ENCODE measurements around the gene HOXA5. TPM values are rescaled to one million over a fixed set of nuclear protein-coding genes. Genes with fewer than 3 reads are reported as not detected.

HOXA5 gene
- total RNA-seq, 1 donor from 2014 or later = not detected

- DNase-seq = no peak
Observed at GRCh38 chr7:27117887-27118491, 25.5 kb downstream of the HOXA5 start.

DNA sequence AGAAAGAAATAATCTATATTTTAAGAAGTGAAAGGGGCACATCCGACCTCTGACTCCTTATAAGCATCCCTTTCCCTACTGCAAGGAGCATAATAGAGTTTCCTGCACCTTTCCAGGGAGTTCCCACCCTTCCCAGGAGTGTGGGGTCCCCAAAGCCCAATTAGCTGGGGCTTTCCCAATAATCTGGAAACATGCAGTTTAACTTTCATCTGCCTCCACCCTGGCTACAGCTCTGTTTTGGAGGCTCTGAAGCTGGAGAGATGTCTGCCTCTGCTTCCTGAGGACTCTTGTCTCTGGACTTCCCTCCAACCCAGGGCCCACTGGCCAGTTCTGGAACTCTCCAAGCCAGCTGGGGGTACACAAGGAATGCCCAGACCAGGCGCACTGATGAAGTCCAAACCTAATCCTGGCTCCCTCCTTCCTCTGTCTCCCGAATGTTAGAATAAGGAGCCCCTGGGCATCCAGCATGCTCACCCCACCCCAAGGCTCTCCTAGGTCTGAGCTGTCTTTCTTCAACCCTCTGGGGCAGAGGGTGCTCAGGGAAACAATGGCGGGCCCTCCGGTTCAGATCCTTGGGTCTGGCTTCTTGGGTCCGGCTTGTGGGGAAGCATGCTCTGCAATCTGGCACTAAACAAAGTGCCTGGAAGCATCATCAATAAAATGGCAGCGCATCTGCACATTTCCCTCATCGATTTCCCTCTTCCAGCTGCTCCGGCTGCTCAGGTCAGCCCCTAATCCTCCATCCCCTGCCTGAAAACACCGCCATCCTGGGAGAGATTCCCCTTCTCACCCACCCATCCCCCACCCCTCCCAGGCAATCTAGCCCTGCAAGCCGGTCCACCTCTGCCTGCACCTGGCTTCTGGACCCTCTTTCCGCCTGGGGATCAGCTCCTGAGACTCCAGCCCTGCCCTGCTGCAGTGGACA lies 26.3 kb downstream of the HOXA5 start:
- no peak for DNase-seq

DNA sequence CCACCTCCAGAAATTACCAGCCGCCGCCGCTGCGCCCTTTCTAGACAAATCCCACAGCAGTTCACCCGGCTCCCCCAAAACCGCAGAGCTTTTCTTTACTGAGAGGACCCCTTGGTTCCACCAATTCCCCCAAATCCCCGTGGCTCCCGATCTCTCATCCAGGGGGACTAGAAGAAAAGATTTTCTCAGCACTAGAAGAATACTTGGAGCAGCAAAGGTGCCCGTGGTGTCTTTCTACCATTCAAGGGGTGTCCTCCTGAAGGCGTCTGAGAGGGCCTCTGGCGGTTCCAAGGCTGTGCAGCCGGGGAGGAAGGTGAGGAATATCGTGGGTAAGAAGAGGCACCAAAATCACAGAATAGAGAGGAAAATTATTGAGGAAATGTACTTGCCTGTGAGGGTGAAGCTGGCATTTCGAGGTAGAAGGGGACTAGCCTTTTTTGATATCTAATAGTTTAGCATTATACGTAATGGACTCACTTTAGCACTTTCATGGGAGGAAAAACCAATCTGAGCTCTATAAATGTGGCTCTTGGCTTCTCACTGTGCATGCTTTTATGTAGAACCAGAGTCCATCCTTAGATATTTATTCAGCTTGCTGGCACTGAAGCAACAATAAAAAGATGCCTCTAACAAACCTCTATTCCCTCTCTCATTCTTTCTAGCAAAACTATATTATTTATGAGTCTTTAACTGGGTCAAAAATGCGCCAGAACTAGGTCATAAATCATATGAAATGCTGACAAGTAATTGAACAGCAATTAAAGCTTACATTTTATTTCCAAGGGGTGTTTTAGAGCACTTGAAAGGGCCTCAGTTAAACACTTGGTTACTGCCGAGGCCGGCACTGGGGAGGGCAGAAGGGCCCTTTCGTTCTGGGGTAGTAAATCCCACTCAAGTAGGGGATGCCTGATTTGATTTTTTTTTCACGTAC lies 27.2 kb downstream of the HOXA5 start:
- no peak for DNase-seq

DNA sequence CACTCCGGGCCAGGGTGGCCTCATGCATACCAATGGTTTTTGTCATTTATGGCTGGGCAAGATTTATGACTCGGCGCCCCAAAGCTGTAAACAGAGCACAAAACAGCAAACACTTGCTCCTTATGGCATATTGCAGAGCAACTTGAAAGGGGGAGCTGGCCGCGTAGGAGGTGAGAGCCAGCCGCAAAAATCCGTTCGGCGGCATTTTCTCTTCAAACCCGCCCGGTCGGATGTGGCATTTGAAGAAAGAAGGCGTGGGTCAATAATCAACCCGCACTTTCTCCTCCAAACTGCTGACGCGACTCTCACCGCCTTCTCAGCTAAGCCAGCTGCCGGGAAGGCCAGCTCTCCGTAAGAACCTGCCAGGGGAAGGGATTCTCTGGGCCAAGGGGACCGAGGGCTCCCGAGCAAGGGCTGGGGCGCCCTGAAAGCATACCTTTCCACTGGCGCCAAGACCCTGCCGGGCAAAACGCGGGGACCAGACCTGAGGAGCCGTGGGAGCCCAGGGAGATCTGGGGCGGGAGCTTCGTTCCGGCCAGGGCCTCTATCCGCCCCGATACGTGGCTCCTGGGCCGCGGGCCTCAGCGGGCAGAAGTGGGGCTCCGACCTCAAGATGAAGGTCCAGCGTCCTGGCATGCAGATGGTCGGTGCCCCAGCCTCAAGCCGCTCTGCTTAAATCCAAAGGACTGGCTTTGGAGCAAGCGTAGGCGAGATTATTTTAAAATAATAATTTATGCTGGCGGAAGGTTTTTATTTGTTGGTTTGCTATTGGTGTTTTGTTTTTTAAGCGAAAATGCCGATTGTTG lies 28.1 kb downstream of the HOXA5 start:
- no peak for DNase-seq

DNA sequence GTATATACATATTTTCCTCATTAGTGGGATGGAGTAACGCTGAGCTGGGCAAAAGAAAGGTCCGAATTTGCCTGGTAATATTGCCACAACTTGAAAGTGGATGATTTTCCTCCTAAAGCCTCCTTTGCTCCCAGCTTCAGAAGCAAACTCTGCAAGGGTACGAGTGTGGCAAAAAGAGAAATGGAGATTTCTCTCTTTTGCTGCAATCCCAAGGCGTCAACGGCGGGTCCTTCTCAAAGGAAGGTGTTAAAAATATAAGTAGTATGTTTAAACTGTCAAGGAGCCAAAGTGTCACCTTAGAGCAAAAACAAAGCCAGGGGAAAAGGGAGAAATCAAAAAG lies 28.6 kb downstream of the HOXA5 start:
- DNase-seq = no peak

GRCh38 chr7:27113991-27114769 lies 29.3 kb downstream of the HOXA5 start:
- DNase-seq = no peak

DNA sequence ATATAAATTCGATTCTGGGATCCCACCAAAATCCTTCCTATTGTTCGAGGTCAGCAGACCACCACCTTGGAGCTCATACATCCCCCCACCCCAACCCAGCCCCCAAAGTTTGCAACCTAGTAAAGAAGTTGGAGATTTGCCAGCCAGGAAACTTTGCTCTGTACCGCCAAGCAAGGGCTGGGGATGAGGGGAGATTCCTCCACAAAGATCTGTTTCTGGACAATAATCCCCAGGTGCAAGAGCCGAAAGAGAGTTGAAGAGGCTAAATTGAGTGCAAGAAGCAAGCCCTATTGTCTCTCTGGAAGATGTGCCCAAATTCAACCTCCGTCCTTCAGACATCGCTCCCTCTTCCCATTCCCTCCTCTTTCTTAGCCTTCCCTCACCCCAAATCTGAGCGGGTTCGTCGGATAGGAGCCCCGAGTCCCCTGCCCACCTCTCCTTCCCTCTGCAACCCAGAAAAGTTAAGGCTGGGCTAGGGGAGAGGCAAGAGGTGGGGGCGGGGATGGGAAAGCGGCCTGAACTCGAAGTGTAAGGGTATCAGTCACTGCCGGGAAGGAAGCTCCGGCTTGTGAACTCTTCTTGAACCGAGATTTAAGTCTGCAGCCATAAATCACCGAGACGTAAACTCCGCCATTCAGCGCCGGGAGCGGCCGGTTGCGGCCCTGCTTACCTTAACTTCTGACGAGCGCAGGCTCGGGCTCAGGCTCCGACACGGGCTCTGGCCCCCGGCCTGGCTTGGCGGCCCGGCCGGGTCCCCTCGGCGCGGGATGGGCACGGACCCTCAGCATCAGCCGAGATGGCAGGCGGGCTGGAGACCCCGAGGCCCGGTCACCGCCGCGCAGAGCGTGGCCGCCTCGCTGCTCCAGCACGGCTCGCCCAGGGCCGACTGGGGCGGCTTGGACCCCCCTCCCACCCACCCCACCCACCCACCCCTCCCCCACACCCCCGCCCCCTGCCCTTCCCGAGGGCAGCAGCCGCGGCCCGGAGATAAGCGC lies 30.2 kb downstream of the HOXA5 start:
- DNase-seq = no peak

DNA sequence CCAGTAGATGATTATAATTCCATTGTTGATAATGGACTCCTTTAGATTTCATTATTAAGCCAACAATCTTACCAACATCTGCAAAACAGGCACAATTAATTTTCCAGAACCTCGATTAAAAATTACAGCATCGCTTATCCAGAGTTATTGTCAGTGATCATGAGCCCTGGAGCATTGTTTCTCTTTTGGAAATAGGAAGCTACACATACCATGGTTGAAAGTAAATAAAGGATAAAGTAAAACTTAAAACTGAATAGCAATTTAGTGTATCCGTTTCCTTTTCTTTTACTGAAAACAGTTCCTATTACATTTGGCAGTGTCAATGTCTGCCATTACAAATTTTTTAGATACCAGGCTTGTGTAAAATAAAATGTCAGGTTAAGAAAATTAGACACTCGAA lies 31.1 kb downstream of the HOXA5 start:
- no peak for DNase-seq

DNA sequence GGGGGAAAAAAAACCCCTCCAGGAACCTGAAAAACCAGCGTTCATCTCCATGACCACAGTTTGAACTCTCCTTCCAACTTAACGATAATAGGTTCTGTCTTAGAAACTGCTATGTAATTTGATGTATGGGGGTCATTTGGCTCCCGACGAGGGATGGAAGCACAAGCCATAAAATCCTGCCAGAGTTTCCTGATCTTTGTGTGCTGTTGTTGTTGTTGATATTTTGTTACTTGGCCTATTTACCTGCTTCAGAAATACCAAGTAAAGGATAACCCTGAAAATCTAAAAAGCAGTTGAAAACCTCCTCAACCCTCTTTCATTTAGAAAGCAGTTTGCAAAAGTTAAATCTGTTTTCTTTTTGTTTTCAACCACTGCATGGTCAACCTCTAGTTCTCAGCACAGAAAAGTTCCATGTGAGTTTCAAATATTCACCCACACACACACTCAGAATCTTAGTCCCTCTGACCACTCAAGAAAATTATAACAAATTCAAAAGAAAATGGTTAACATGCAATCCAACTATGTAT lies 31.7 kb downstream of the HOXA5 start:
- no peak for DNase-seq

GRCh38 chr7:27111042-27111750 lies 32.3 kb downstream of the HOXA5 start:
- DNase-seq = no peak

DNA sequence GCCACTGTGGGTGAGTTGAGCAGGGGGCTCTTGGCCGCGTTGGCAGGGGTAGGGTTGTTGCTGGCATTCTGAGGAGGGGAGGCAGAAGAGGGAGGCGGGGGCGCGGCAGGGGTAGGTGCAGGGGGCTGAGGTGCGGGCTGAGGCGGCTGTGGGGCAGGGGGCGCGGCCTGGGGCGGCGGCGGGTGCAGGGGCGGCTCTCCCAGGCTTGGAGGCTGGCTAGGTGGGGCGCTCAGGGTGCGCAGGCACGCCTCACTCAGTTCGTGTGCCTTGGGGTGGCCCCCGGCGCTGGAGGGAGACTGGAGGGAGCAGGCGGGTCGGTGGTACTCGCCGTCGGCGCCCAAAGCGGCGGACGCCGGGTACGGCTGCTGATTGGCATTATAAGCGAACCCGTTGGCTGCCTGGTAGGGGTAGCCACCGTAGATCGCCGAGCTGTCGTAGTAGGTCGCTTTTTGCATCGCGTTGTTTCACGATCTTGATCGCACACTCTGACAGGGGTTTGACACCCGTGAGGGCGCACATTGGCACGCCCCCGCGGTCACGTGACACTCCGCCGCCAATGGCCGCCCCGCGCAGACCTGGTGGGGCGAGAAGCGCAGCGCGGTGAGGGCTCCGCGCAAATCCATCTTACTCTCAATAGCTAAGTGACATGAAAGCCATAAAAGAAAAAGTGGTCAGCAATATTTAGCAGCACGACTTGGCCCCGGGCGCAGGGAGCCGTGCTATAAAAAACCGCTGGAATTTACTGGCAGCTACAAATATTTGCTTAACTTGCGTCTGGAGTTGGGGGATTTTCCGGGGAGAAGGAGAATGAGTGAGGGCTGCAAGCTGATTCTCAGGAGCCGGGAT lies 33.1 kb downstream of the HOXA5 start:
- no peak for DNase-seq

- DNase-seq = no peak
Observed at GRCh38 chr7:27109466-27110185, 33.9 kb downstream of the HOXA5 start.

DNA sequence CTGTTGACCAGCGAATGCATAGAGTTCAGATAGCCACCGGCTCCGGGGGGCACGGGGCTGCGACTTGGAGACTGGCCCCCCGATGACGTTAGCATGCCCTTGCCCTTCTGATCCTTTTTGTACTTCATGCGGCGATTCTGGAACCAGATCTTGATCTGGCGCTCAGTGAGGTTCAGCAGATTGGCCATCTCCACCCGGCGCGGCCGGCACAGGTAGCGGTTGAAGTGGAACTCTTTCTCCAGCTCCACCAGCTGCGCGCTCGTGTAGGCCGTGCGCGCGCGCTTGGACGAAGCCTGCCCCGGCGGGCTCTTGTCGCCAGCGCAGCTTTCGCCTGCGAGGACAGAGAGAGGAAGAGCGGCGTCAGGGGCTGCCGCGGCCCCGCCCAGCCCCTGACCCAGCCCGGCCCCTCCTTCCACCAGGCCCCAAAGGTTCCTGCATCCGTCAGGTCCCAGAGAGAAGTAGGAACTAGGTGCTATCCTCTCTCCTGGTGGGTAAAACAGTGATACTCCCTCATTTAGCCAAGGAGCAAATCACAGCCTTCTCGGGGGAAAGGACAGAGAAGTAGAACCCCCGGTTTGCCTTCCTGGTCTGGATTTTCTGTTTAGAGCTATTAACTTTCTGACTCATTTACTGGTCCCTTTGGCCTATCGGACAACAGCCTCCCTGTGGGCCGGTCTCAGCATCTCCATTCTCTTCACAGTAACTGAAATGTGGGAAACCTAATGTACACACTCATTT lies 34.9 kb downstream of the HOXA5 start:
- DNase-seq = no peak

- DNase-seq = no peak
Observed at GRCh38 chr7:27107391-27108381, 35.8 kb downstream of the HOXA5 start.

- DNase-seq = no peak
Observed at GRCh38 chr7:27106901-27107240, 36.6 kb downstream of the HOXA5 start.

Measured in occipital lobe (tissue), 2 donors.